Mucosa of descending colon (tissue), 3 donors: Measurements from ENCODE around the gene USP34. TPM values are rescaled to one million over a fixed set of nuclear protein-coding genes. Genes with fewer than 3 reads are reported as not detected.

ENCODE experiments used
- ATAC-seq: fragments of 200-7000 bp; cut with Tn5 transposase; one replicate; pipeline ENCODE4 v1.9.1; 2020; ENCODE audit warnings: mild to moderate bottlenecking, moderate library complexity
- DNase-seq, 3 donors: peaks; one replicate each; pipeline ENCODE4 v3.0.0-alpha.2; 2020
- H3K36me3 ChIP-seq: fragments of 200-600 bp; one replicate; pipeline ENCODE4 v1.8.0; 2021; ENCODE audit warnings: low read depth, mild to moderate bottlenecking
- H3K4me1 ChIP-seq: fragments of 200-600 bp; one replicate; pipeline ENCODE4 v1.8.0; 2021; ENCODE audit warnings: low read depth, mild to moderate bottlenecking
- H3K4me3 ChIP-seq: fragments of 200-600 bp; one replicate; pipeline ENCODE4 v1.8.0; 2021; ENCODE audit warnings: mild to moderate bottlenecking
- H3K9me3 ChIP-seq: fragments of 200-600 bp; one replicate; pipeline ENCODE4 v1.8.0; 2021; ENCODE audit warnings: mild to moderate bottlenecking
- intact Hi-C, 2 donors: fragments of 100-400 bp; cut with DNase I in 1 of 2; cut with micrococcal nuclease in 1 of 2; formaldehyde crosslinking; loops; one replicate each; pipeline versions ENCODE4 v1.11.0 to v1.11.1; 2022; cut with DNase I, micrococcal nuclease
- total RNA-seq, 3 donors: library from RNA; stranded (reverse); fragmentation: NEBNext Ultra II Directional in 2 of 3; extraction: Animal tissue kit (Norgen Biotek cat#: 25700) in 2 of 3; gene quantifications; one replicate each; pipeline versions ENCODE4 v1.2.1 to v1.2.4, GENCODE V29; 2021 to 2023
- TF ChIP-seq, protein P1 (sequence below): fragments of 200-600 bp; IDR thresholded peaks from one replicate; pipeline ENCODE4 v1.8.0; 2022; ENCODE audit warnings: antibody characterized with exemption, mild to moderate bottlenecking
- donor health status: DM: no; HTN: no; CAD: no; lungs with moderate emphysema.
- donor health status: DM: no; HTN: no; CAD: no.
- donor health status: DM: no; HTN: yes; CAD: no.

Gene USP34
- total RNA-seq, 3 donors from 2014 or later: 67.9 to 132 (median 88.4) TPM

DNA sequence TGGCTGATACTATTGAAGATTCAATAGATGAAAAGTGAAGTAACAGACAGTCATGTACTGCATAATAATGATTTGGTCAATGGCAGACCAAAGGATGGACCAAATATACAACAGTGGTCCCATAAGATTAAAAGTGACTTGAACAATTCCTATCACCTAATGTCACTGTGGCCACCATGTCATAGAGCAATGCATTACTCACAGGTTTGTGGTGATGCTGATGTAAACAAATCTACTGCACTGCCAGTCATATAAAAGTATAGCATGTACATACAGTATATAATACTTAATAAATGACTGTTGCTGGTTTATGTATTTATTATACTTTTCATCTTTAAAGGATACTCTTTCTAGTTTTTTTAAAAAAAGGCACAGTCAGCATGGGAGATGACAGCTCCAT lies 99.9 kb downstream of the USP34 start:
- ATAC-seq (no peak), DNase-seq (no peak)
- intact Hi-C loops: no loop called here
- TF ChIP-seq, protein P1, sequence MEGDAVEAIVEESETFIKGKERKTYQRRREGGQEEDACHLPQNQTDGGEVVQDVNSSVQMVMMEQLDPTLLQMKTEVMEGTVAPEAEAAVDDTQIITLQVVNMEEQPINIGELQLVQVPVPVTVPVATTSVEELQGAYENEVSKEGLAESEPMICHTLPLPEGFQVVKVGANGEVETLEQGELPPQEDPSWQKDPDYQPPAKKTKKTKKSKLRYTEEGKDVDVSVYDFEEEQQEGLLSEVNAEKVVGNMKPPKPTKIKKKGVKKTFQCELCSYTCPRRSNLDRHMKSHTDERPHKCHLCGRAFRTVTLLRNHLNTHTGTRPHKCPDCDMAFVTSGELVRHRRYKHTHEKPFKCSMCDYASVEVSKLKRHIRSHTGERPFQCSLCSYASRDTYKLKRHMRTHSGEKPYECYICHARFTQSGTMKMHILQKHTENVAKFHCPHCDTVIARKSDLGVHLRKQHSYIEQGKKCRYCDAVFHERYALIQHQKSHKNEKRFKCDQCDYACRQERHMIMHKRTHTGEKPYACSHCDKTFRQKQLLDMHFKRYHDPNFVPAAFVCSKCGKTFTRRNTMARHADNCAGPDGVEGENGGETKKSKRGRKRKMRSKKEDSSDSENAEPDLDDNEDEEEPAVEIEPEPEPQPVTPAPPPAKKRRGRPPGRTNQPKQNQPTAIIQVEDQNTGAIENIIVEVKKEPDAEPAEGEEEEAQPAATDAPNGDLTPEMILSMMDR: no peak
- H3K36me3 ChIP-seq: no peaks in the 10 kb centered on the region
- no peaks in the 10 kb centered on the region for H3K9me3 ChIP-seq
- no peaks in the 10 kb centered on the region for H3K4me1 ChIP-seq
- no peak overlapping the region for H3K4me3 ChIP-seq

DNA sequence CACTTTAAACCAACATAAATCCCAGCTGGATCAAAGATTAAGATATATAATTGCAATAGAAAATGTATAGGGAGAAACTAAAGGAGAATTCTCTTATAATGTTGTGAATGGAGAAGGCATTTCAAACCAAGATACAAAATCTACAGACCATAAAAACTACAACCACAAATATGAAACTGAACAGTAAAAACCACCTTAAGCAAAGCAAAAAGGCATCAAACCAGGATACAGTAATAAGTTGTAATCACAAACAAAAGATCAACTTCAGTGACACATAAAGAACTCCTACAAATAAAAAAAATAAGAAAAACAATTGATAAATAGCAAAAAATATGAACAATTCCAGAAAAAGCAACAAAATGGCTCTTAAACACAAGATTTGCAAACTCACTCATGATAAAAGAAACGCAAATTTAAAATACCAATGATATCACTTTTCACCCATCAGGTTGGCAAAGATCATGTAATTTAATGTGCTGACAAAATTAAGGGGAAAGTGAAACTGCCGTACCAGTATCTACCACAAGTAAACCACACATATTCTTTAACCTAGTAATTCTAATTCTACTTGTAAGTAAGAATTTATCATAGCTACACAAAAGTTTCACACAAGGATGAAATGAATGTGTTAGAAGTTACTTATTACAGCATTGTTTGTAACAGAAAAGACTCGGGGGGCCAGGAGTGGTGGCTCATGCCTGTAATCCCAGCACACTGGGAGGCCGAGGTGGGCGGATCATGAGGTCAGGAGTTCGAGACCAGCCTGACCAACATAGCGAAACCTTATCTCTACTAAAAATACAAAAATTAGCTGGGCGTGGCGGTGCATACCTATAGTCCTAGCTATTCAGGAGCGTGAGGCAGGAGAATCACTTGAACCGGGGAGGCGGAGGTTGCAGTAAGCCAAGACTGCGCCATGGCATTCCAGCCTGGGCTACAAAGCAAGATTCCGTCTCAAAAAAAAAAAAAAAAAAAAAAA lies 101.9 kb downstream of the USP34 start:
- no peak for ATAC-seq
- Histone ChIP-seq H3K4me3 (no peak overlapping the region), H3K4me1 (no peaks in the 10 kb centered on the region), H3K36me3 (no peaks in the 10 kb centered on the region), H3K9me3 (no peaks in the 10 kb centered on the region)
- no peak for DNase-seq
- intact Hi-C loops: no loop called here
- TF ChIP-seq, protein P1: no peak

GRCh38 chr2:61367177-61367576 lies 103.7 kb downstream of the USP34 start:
- no peak for DNase-seq
- Histone ChIP-seq H3K4me3 (no peak overlapping the region), H3K36me3 (no peaks in the 10 kb centered on the region), H3K9me3 (no peaks in the 10 kb centered on the region), H3K4me1 (no peaks in the 10 kb centered on the region)
- TF ChIP-seq, protein P1: no peak
- intact Hi-C loops: no loop called here
- ATAC-seq: no peak

DNA sequence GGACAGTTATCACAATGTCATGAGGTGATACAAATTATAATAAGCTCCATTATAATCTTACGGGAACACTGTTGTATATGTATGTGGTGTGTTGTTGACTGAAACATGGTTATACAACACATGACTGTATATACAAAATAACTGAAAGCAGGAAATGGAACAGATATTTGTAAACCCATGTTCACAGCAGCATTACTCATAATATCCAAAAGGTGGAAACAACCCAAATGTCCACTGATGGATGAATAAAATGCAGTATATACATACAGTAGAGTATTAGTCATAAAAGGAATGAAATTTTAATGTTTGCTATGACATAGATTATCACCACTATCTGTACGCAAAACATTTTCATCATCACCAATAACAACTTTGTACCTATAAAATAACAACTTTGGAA lies 107.3 kb downstream of the USP34 start:
- ATAC-seq: no peak
- H3K4me1 ChIP-seq: no peaks in the 10 kb centered on the region
- TF ChIP-seq, protein P1: no peak
- H3K4me3 ChIP-seq: no peak overlapping the region
- H3K9me3 ChIP-seq: no peaks in the 10 kb centered on the region
- H3K36me3 ChIP-seq: no peaks in the 10 kb centered on the region
- intact Hi-C loops: no loop called here
- no peak for DNase-seq

GRCh38 chr2:61362873-61363272 lies 108.0 kb downstream of the USP34 start:
- H3K36me3 ChIP-seq: no peaks in the 10 kb centered on the region
- H3K4me1 ChIP-seq: no peaks in the 10 kb centered on the region
- no peaks in the 10 kb centered on the region for H3K9me3 ChIP-seq
- ATAC-seq (no peak), DNase-seq (no peak)
- intact Hi-C loops: no loop called here
- H3K4me3 ChIP-seq: no peak overlapping the region
- TF ChIP-seq, protein P1: no peak
